Panc1 (cell line): Measurements from ENCODE around the gene PAAF1. TPM values are rescaled to one million over a fixed set of nuclear protein-coding genes. Genes with fewer than 3 reads are reported as not detected.

Experiments
- ATAC-seq: fragments of 200-7000 bp; cut with Tn5 transposase; 2 replicates; pipeline ENCODE4 v1.9.1; 2020; ENCODE audit warnings: mild to moderate bottlenecking, moderate library complexity
- BruUV-seq: library from RNA; stranded (reverse); fragments of 400-500 nt; replicated peaks from 2 replicates; lab custom pipeline; 2021; lab: Mats Ljungman, UMichigan
- CTCF ChIA-PET: fragments of 300-600 bp; sonication (Branson Sonifier 250); formaldehyde crosslinking; loops from one replicate; lab custom pipeline; 2022; ENCODE audit warnings: antibody characterized with exemption; lab: Charles Lee
- POLR2A ChIA-PET: fragments of 300-600 bp; sonication (Branson Sonifier 250); formaldehyde crosslinking; loops from one replicate; lab custom pipeline; 2022; ENCODE audit warnings: antibody characterized with exemption; lab: Charles Lee
- DNase-seq: peaks from one replicate; pipeline ENCODE4 v3.0.0-alpha.2; 2010; ENCODE audit warnings: low read depth, low spot score
- H3K27ac ChIP-seq: 2 replicates; pipeline ENCODE4 v1.5.1; 2011; ENCODE audit warnings: mild to moderate bottlenecking, low read length, inconsistent platforms
- H3K27me3 ChIP-seq: fragments of 200-500 bp; sonication (Bioruptor generic); 2 replicates; pipeline ENCODE4 v1.6.0; 2014; ENCODE audit warnings: low read length, inconsistent platforms; ENCODE audit not compliant: control insufficient read depth, insufficient read depth
- H3K36me3 ChIP-seq: fragments of 200-500 bp; sonication (Bioruptor generic); 2 replicates; pipeline ENCODE4 v1.5.1; 2014; ENCODE audit warnings: inconsistent platforms, mild to moderate bottlenecking, low read length, moderate library complexity; ENCODE audit not compliant: control insufficient read depth, insufficient read depth
- H3K4me1 ChIP-seq: 2 replicates; pipeline ENCODE4 v1.5.1; 2011; ENCODE audit warnings: inconsistent platforms, mild to moderate bottlenecking, low read length, moderate library complexity; ENCODE audit not compliant: control insufficient read depth, insufficient read depth
- H3K4me3 ChIP-seq, 2 experiments: 2 replicates each; pipeline ENCODE4 v1.5.1; 2011 to 2012; ENCODE audit warnings: low read depth in 2 of 2, low read length in 2 of 2, mild to moderate bottlenecking in 2 of 2, inconsistent platforms in 1 of 2, moderate library complexity in 1 of 2
- H3K9me3 ChIP-seq: fragments of 200-500 bp; sonication (Bioruptor generic); 2 replicates; pipeline ENCODE4 v1.5.1; 2014; ENCODE audit warnings: low read depth, mild to moderate bottlenecking, inconsistent platforms, low read length, moderate library complexity; ENCODE audit not compliant: control insufficient read depth, insufficient read depth
- POLR2AphosphoS5 ChIP-seq: IDR thresholded peaks from 2 replicates; pipeline ENCODE4 v1.6.1; 2012; ENCODE audit warnings: mild to moderate bottlenecking, low read depth, low read length, moderate library complexity
- SIN3A ChIP-seq: IDR thresholded peaks from 2 replicates; pipeline ENCODE4 v1.6.1; 2012; ENCODE audit warnings: low read depth, mild to moderate bottlenecking, low read length, moderate library complexity, borderline replicate concordance; ENCODE audit not compliant: insufficient read depth
- TCF7L2 ChIP-seq: IDR thresholded peaks from 2 replicates; pipeline ENCODE4 v1.6.1; 2011; ENCODE audit warnings: mild to moderate bottlenecking, low read depth, low read length, inconsistent platforms
- in situ Hi-C: cut with HindIII; loops from 2 replicates; pipeline ENCODE4 v1.10.0; 2016; ENCODE audit warnings: low sequenced_read_pairs, low pct_unique_long_range_greater_than_20kb
- intact Hi-C: fragments of 100-400 bp; cut with micrococcal nuclease; formaldehyde crosslinking; loops from one replicate; pipeline ENCODE4 v1.10.0; 2022; ENCODE audit not compliant: unreplicated experiment
- total RNA-seq: library from RNA; stranded (reverse); gene quantifications from one replicate; pipeline ENCODE4 v1.2.1, GENCODE V29; 2021; ENCODE audit not compliant: unreplicated experiment
- TF ChIP-seq, protein P1 (sequence below): fragments of 450-650 bp; IDR thresholded peaks from 2 replicates; pipeline ENCODE4 v1.5.1; 2017; ENCODE audit warnings: mild to moderate bottlenecking
- TF ChIP-seq, protein P2 (sequence below), 2 experiments: IDR thresholded peaks; 2 replicates each; pipeline ENCODE4 v1.6.1; 2011 to 2012; ENCODE audit warnings: low read depth in 2 of 2, control low read depth in 1 of 2, low read length in 1 of 2, mild to moderate bottlenecking in 1 of 2, moderate library complexity in 1 of 2; ENCODE audit not compliant: insufficient read depth in 1 of 2

The PAAF1 gene
- total RNA-seq, 1 experiment from 2014 or later, result 22.1 TPM

DNA sequence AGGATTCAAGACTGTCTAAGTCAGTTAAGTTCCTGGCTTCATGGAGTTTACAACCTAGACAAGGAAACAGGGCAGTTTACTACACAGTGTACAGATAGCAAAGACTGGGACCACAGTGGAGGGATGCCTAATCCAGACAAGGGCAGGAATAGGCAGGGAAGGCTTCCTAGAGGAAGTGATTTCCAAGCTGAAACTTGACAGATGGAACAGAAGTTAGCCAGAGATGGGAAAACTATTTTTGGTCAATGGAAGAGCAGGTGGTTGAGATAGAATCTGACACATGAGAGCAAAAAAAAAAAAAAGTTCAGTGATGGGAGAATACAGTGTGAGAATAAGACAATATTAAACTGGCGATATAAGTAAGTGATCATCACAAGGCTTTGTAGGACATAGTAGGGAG, 1.4 kb upstream of the PAAF1 start:
- no peaks in the 10 kb centered on the region for H3K27me3 ChIP-seq
- intact Hi-C loops, result no loop called here
- CTCF ChIA-PET, result no interaction called here
- peaks cover 11% of the 10 kb centered on the region for H3K36me3 ChIP-seq
- H3K4me1 ChIP-seq, result peaks cover 12% of the 10 kb centered on the region
- BruUV-seq, result no TSS peak
- DNase-seq (no peak), ATAC-seq (no peak)
- H3K4me3 ChIP-seq, result peak overlapping the region; percentile 84 to 88
- no peaks in the 10 kb centered on the region for H3K9me3 ChIP-seq
- peak overlapping the region; percentile 100 for H3K27ac ChIP-seq
- TF ChIP-seq TCF7L2 (no peak), POLR2AphosphoS5 (no peak), SIN3A (no peak)
- TF ChIP-seq, protein P1, sequence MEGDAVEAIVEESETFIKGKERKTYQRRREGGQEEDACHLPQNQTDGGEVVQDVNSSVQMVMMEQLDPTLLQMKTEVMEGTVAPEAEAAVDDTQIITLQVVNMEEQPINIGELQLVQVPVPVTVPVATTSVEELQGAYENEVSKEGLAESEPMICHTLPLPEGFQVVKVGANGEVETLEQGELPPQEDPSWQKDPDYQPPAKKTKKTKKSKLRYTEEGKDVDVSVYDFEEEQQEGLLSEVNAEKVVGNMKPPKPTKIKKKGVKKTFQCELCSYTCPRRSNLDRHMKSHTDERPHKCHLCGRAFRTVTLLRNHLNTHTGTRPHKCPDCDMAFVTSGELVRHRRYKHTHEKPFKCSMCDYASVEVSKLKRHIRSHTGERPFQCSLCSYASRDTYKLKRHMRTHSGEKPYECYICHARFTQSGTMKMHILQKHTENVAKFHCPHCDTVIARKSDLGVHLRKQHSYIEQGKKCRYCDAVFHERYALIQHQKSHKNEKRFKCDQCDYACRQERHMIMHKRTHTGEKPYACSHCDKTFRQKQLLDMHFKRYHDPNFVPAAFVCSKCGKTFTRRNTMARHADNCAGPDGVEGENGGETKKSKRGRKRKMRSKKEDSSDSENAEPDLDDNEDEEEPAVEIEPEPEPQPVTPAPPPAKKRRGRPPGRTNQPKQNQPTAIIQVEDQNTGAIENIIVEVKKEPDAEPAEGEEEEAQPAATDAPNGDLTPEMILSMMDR, result no peak
- TF ChIP-seq, protein P2, sequence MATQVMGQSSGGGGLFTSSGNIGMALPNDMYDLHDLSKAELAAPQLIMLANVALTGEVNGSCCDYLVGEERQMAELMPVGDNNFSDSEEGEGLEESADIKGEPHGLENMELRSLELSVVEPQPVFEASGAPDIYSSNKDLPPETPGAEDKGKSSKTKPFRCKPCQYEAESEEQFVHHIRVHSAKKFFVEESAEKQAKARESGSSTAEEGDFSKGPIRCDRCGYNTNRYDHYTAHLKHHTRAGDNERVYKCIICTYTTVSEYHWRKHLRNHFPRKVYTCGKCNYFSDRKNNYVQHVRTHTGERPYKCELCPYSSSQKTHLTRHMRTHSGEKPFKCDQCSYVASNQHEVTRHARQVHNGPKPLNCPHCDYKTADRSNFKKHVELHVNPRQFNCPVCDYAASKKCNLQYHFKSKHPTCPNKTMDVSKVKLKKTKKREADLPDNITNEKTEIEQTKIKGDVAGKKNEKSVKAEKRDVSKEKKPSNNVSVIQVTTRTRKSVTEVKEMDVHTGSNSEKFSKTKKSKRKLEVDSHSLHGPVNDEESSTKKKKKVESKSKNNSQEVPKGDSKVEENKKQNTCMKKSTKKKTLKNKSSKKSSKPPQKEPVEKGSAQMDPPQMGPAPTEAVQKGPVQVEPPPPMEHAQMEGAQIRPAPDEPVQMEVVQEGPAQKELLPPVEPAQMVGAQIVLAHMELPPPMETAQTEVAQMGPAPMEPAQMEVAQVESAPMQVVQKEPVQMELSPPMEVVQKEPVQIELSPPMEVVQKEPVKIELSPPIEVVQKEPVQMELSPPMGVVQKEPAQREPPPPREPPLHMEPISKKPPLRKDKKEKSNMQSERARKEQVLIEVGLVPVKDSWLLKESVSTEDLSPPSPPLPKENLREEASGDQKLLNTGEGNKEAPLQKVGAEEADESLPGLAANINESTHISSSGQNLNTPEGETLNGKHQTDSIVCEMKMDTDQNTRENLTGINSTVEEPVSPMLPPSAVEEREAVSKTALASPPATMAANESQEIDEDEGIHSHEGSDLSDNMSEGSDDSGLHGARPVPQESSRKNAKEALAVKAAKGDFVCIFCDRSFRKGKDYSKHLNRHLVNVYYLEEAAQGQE (IDR thresholded peaks at IDR 0.05; ENCODE audit: insufficient read depth in 1 of 2, low read depth in 2 of 2, low read length in 1 of 2), result no peak
- in situ Hi-C loops, result no loop called here
- POLR2A ChIA-PET, result interaction anchor here (0.6 to 0.7 kb wide), 3 partner anchors 107 to 423 kb away, joined by 3 to 8 read pairs (median 7); partner anchors contain the start of gene UCP2

DNA sequence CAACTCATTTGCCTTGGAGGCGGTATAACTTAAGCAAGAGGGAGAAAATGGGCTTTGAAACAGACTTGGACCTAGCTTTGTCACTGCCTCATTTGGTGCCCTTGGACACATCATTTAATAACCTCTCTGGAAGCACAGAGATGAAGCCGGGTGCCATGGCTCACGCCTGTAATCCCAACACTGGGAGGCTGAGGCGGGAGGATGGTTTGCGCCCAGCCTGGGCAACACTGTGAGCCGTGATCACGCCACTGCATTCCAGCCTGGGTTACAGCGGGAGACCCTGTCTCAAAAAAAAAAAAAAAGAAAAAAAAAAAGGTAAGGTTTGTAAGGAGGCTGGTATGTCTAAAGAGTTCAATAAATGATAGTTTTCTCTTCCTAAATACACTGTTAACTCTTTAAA, 959 bp upstream of the PAAF1 start:
- ChIA-PET CTCF (no interaction called here), POLR2A (interaction anchor here (0.6 kb wide), 1 partner anchor 423 kb away, joined by 3 read pairs; no protein-coding TSS in a partner anchor)
- DNase-seq, result no peak
- Histone ChIP-seq H3K27me3 (no peaks in the 10 kb centered on the region), H3K36me3 (peaks cover 11% of the 10 kb centered on the region), H3K4me1 (peaks cover 12% of the 10 kb centered on the region), H3K9me3 (no peaks in the 10 kb centered on the region), H3K27ac (peak overlapping the region; percentile 100), H3K4me3 (peak overlapping the region; percentile 84 to 88)
- TF ChIP-seq SIN3A, result no peak
- no peak for TF ChIP-seq TCF7L2
- intact Hi-C loops, result no loop called here
- no peak for ATAC-seq
- BruUV-seq, result TSS peak; percentile 91
- in situ Hi-C loops, result no loop called here

DNA sequence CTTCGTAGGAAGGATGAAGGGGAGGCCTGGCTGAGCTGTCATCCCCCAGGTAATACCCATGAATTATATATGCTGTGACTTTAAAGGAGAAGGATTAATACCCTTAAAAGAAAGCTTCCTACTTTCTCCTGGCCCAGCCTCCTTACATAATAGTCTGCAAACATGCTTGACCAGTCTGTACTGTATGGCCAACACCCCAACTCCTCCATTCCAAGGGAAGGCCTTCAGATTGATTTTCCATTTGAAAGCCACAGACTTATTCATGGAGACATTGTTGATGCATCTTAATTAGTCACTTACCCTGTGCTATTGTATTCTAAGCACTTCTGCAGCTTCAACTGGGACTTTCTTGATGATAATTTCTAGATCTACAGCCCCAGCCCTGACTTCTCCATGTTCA, 2.0 kb downstream of the PAAF1 start:
- Histone ChIP-seq H3K9me3 (no peaks in the 10 kb centered on the region), H3K27ac (no peak overlapping the region), H3K4me1 (peaks cover 12% of the 10 kb centered on the region), H3K27me3 (no peaks in the 10 kb centered on the region), H3K4me3 (no peak overlapping the region), H3K36me3 (no peaks in the 10 kb centered on the region; the same call in none of the 2 replicates)
- CTCF ChIA-PET, result no interaction called here
- TF ChIP-seq SIN3A, result no peak
- no peak for TF ChIP-seq TCF7L2
- TF ChIP-seq, protein P2 (IDR thresholded peaks at IDR 0.05; ENCODE audit: insufficient read depth in 1 of 2, low read depth in 2 of 2, low read length in 1 of 2), result no peak
- TF ChIP-seq, protein P1, result no peak
- TF ChIP-seq POLR2AphosphoS5, result no peak
- ATAC-seq (no peak), DNase-seq (no peak)
- POLR2A ChIA-PET, result no interaction called here
- in situ Hi-C loops, result no loop called here
- BruUV-seq, result no TSS peak
- intact Hi-C loops, result no loop called here
